ENCODE measurements around the gene ALPP.
"Not testable (repeated sequence)": the region's sequence is repeated elsewhere in the genome, so short reads cannot be mapped to it uniquely, and the experiment has no call there.

Gene ALPP

DNA sequence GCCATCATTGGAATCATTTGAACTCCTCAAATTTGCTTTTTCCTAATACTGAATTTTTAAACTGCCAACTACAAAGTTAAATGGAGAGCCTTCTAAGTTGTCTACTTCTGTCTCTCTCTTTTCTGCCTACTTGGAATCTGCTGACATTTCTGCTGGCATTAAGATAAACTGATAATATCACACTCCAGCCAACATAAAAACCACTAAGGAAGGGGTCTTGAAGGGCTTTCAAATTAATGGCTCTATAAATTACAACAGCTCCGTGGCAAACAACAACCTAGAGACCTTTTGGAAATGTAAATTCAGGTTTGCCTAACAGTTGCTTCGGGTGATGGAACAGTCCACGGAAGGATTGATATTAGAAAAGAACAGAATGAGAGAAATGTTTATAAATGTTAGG is 12.1 kb downstream of the ALPP start:
- H3K4me3 ChIP-seq (ENCODE audit: low read length) = no peak overlapping the region
- no peak for DNase-seq (ENCODE audit: low read depth)
- TF ChIP-seq, protein P1, sequence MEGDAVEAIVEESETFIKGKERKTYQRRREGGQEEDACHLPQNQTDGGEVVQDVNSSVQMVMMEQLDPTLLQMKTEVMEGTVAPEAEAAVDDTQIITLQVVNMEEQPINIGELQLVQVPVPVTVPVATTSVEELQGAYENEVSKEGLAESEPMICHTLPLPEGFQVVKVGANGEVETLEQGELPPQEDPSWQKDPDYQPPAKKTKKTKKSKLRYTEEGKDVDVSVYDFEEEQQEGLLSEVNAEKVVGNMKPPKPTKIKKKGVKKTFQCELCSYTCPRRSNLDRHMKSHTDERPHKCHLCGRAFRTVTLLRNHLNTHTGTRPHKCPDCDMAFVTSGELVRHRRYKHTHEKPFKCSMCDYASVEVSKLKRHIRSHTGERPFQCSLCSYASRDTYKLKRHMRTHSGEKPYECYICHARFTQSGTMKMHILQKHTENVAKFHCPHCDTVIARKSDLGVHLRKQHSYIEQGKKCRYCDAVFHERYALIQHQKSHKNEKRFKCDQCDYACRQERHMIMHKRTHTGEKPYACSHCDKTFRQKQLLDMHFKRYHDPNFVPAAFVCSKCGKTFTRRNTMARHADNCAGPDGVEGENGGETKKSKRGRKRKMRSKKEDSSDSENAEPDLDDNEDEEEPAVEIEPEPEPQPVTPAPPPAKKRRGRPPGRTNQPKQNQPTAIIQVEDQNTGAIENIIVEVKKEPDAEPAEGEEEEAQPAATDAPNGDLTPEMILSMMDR (conservative IDR thresholded peaks at IDR 0.05; ENCODE audit: low read length) = no peak

DNA sequence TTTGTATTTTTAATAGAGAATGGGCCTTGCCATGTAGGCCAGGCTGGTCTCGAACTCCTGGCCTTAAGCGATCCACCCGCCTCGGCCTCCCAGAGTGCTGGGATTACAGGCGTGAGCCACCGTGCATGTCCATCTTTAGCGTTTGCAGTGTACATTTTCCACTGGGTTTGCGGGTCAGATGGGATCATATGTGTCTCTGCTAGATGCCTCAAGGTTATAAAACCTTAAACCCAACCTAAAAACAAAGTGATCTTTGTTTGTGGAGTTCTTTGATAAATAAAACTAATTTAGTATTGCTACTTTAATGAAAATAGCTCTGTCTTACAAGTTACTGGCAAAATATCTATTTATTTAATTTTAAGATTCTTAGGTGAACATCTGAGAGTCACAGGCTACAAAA is 15.0 kb downstream of the ALPP start:
- no peak for DNase-seq (ENCODE audit: low read depth)
- TF ChIP-seq, protein P1 (conservative IDR thresholded peaks at IDR 0.05; ENCODE audit: low read length) = no peak
- H3K4me3 ChIP-seq (ENCODE audit: low read length) = no peak overlapping the region

DNA sequence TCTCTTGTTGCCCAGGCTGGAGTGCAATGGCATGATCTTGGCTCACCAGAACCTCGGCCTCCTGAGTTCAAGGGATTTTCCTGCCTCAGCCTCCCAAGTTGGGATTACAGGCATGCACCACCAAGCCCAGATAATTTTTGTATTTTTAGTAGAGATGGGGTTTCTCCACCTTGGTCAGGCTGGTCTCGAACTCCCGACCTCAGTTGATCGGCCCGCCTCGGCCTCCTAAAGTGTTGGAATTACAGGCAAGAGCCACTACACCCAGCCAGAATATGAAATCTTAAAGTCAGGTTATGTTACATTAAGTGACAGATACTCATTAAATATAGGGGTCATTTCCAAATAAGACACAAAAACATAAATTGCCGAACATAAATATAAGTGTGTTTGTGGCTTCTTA is 15.9 kb downstream of the ALPP start:
- DNase-seq (ENCODE audit: low read depth); H3K4me3 ChIP-seq (ENCODE audit: low read length): not testable (repeated sequence)

DNA sequence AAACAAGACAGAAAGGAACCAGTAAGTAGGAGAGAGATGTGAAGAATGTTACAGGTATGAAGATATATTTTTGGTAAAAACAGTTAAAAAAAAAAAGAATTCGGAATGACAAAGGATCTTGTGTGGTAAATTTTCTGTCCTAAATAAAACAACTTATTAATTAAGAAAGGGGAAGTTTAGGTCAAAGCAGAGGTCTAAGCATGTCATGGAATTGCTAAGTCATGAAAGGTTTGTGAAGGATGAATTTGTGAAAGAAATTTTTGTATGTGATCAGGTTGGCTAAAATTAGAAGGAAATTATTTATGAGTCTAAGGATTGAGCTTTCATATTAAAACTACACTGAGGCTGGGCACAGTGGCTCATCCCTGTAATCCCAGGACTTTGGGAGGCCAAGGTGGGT is 17.0 kb downstream of the ALPP start:
- H3K4me3 ChIP-seq (ENCODE audit: low read length) = no peak overlapping the region
- no peak for DNase-seq (ENCODE audit: low read depth)
- TF ChIP-seq, protein P1 (conservative IDR thresholded peaks at IDR 0.05; ENCODE audit: low read length) = no peak

DNA sequence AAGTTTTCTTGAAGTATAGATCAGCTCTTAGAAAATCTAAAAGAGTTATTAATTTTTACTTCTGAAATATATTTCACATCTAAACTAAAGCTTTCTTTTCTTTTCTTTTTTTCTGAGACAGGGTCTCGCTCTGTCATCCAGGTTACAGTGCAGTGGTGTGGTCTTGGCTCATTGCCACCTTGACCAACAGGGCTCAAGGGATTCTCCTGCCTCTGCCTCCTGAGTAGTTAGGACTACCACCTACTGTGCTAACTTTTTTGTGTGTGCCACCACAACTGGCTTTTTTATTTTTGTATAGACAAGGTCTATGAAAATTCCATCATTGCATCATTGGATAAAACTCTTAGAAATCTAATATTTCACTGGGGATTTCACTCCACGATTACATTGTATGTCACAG is 18.1 kb downstream of the ALPP start:
- no peak for DNase-seq (ENCODE audit: low read depth)
- no peak overlapping the region for H3K4me3 ChIP-seq (ENCODE audit: low read length)
- TF ChIP-seq, protein P1 (conservative IDR thresholded peaks at IDR 0.05; ENCODE audit: low read length) = no peak

DNA sequence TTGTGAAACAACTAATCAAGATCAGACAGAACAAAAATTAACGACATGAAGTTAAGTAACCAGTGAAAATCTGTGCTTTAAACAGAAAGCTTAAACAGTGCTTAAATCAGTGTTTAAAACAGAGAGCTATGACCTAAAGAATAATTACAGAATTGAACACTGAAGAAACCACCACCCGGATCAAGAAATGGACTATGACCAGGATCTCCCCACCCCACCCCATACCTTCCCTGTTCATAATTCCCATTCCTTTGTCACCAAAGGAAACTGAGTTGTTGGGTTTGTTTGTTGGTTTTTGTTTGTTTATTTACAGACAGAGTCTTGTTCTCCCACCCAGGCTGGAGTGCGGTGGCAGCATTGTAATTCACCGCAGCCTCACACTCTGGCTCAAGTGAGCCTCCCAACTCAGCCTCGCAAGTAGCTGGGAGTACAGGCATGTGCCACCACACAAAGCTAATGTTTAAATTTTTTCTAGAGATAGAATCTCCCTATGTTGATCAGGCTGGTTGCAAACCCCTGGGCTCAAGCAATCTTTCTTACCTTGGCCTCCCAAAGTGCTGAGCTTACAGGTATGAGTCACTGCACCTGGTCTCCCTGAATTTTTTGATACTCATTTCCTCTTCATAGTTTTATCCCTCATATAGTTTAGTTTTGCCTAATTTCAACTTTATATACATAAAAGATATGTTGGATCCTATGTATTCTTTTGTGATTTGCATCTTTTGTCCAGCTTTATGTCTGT is 19.9 kb downstream of the ALPP start:
- H3K4me3 ChIP-seq (ENCODE audit: low read length) = no peak overlapping the region
- TF ChIP-seq, protein P1 (conservative IDR thresholded peaks at IDR 0.05; ENCODE audit: low read length) = no peak
- DNase-seq (ENCODE audit: low read depth) = no peak

DNA sequence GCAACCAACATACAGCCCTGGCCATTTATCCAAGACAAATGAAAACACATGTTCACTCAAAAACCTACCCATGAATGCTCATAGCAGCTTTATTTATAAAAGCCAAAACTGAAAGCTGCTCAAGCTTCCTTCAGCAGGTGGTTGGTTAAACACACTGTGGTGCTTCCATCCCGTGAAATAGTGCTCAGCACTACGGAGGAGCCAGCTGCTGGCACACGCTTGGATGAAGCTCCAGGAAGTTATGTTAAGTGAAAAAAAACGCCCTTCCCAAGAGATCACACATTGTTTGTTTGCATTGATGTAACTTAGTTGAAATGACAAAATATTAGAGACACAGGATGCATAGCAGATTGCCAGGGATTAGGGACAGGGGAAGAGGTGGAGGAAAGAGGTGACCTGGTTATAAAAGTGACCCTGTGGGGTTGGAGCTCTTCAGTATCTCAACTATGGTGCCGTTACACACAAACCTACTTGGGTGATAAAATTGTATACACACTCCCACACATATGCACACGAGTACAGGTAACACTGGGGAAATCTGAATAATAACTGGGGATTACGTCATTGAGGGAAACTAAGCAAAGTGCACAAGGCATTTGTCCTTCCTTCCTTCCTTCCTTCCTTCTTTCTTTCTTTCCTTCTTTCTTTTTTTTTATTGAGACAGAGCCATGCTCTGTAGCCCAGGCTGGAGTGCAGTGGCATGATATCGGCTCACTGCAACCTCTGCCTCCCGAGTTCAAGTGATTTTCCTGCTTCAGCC is 21.9 kb downstream of the ALPP start:
- TF ChIP-seq, protein P1 (conservative IDR thresholded peaks at IDR 0.05; ENCODE audit: low read length) = no peak
- no peak for DNase-seq (ENCODE audit: low read depth)

More for the DNA sequence above, 21.9 kb downstream of the ALPP start:
- H3K4me3 ChIP-seq (ENCODE audit: low read length) = no peak overlapping the region
